Testis (tissue), 2 donors: ENCODE data around the gene MYOG.

Experiments
- POLR2A ChIP-seq: fragments of 450-650 bp; IDR thresholded peaks from one replicate; pipeline ENCODE4 v1.6.1; 2017; ENCODE audit warnings: antibody characterized with exemption, mild to moderate bottlenecking, moderate library complexity
- TF ChIP-seq, protein P1 (sequence below), 3 experiments: fragments of 450-650 bp in 2 of 3; fragments of 200-600 bp in 1 of 3; sonication (generic) in 1 of 3; IDR thresholded peaks; one replicate each; pipeline ENCODE4 v1.5.1; 2016 to 2019; ENCODE audit warnings: antibody characterized with exemption in 3 of 3, mild to moderate bottlenecking in 2 of 3, moderate library complexity in 1 of 3

DNA sequence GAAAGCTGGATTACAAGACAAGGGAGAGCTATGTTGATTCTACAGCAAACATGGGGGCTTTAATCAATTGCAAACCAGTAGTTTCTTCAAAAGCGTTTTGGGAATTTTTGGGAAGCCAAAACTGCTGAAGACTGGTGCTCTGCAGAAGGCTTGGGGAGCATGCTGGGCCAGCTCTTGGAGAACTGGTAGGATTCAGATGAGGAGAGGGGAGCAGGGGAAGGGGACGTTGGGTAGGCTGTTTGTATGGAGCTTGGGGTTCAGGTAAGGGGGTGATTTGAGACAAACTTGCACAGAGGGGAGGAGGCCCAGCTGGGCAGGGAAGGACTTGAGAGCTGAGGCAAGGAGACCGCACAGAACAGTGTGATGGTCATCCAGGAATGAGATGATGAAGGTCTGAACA is 2.6 kb upstream of the MYOG start:
- TF ChIP-seq, protein P1, sequence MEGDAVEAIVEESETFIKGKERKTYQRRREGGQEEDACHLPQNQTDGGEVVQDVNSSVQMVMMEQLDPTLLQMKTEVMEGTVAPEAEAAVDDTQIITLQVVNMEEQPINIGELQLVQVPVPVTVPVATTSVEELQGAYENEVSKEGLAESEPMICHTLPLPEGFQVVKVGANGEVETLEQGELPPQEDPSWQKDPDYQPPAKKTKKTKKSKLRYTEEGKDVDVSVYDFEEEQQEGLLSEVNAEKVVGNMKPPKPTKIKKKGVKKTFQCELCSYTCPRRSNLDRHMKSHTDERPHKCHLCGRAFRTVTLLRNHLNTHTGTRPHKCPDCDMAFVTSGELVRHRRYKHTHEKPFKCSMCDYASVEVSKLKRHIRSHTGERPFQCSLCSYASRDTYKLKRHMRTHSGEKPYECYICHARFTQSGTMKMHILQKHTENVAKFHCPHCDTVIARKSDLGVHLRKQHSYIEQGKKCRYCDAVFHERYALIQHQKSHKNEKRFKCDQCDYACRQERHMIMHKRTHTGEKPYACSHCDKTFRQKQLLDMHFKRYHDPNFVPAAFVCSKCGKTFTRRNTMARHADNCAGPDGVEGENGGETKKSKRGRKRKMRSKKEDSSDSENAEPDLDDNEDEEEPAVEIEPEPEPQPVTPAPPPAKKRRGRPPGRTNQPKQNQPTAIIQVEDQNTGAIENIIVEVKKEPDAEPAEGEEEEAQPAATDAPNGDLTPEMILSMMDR (IDR thresholded peaks at IDR 0.05): no peak
- no peak for TF ChIP-seq POLR2A
